Measurements from ENCODE around the gene ZMYND19. TPM values are rescaled to one million over a fixed set of nuclear protein-coding genes. Genes with fewer than 3 reads are reported as not detected.
A peak's percentile ranks its signal among the peaks of the same experiment; 100 is the strongest.
"Not testable (repeated sequence)": the region's sequence is repeated elsewhere in the genome, so short reads cannot be mapped to it uniquely, and the experiment has no call there.

The ZMYND19 gene
- total RNA-seq, 2 donors from 2014 or later, result 47.8 to 51.0 TPM

- peaks cover 6% of the 10 kb centered on the region for H3K9me3 Mint-ChIP-seq
- H3K27ac Mint-ChIP-seq, result no peak overlapping the region
- peak; percentile 75 for TF ChIP-seq CTCF (conservative IDR thresholded peaks at IDR 0.05)
- no peaks in the 10 kb centered on the region for H3K27me3 Mint-ChIP-seq (ENCODE audit: insufficient read depth)
- H3K9me3 ChIP-seq (ENCODE audit: control insufficient read depth, low read length), result no peaks in the 10 kb centered on the region
- H3K4me3 Mint-ChIP-seq, result no peak overlapping the region
- H3K27me3 ChIP-seq (ENCODE audit: control insufficient read depth, insufficient read depth, low read length, poor library complexity, severe bottlenecking), result no peaks in the 10 kb centered on the region
- 70 to 75% methylated on average over 12 to 19 of the region's 19 CpGs for WGBS, 2 experiments (ENCODE audit: insufficient coverage in 1 of 2, insufficient read length in 1 of 2)
- peaks cover 1% of the 10 kb centered on the region for H3K4me1 Mint-ChIP-seq
- peak; percentile 72 for DNase-seq
- H3K4me3 ChIP-seq (ENCODE audit: low read length), result no peak overlapping the region
- H3K4me1 ChIP-seq (ENCODE audit: control insufficient read depth, insufficient read depth, low read length), result no peaks in the 10 kb centered on the region
- H3K36me3 ChIP-seq (ENCODE audit: control insufficient read depth, insufficient read depth, low read length), result no peaks in the 10 kb centered on the region
- peaks cover 5% of the 10 kb centered on the region for H3K36me3 Mint-ChIP-seq (ENCODE audit: low read depth)
- no peak overlapping the region for H3K9ac ChIP-seq (ENCODE audit: extremely low read depth, low read length, poor library complexity, severe bottlenecking)
- H3K27ac ChIP-seq (ENCODE audit: low read depth, low read length), result no peak overlapping the region
These were observed 55.8 kb downstream of the ZMYND19 start for GRCh38 chr9:137534256-137535119.

DNA sequence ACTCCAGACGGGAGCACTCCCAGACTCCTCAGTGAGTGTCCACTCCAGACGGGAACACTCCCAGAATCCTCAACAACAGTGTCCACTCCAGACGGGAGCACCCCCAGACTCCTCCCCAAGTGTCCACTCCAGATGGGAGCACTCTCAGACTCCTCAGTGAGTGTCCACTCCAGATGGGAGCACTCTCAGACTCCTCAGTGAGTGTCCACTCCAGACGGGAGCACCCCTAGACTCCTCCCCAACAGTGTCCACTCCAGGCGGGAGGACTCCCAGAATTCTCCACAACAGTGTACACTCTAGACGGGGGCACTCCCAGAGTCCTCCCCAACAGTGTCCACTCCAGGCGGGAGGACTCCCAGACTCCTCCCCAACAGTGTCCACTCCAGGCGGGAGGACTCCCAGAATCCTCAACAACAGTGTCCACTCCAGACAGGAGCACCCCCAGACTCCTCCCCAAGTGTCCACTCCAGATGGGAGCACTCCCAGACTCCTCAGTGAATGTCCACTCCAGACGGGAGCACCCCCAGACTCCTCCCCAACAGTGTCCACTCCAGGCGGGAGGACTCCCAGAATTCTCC lies 57.3 kb downstream of the ZMYND19 start:
- H3K9me3 ChIP-seq (ENCODE audit: control insufficient read depth, low read length); H3K27me3 ChIP-seq (ENCODE audit: control insufficient read depth, insufficient read depth, low read length, poor library complexity, severe bottlenecking); H3K4me3 Mint-ChIP-seq: not testable (repeated sequence)

More for the DNA sequence above, 57.3 kb downstream of the ZMYND19 start:
- H3K27me3 Mint-ChIP-seq (ENCODE audit: insufficient read depth); H3K4me1 Mint-ChIP-seq; H3K9me3 Mint-ChIP-seq; H3K36me3 Mint-ChIP-seq (ENCODE audit: low read depth); H3K36me3 ChIP-seq (ENCODE audit: control insufficient read depth, insufficient read depth, low read length); H3K9ac ChIP-seq (ENCODE audit: extremely low read depth, low read length, poor library complexity, severe bottlenecking); H3K4me3 ChIP-seq (ENCODE audit: low read length); H3K27ac Mint-ChIP-seq; DNase-seq; H3K4me1 ChIP-seq (ENCODE audit: control insufficient read depth, insufficient read depth, low read length); H3K27ac ChIP-seq (ENCODE audit: low read depth, low read length): not testable (repeated sequence)
- WGBS, 2 experiments (ENCODE audit: insufficient coverage in 1 of 2, insufficient read length in 1 of 2), result 83 to 89% methylated on average over 3 to 10 of the region's 10 CpGs

Other genes with a start within 250 kb of the ZMYND19 start
- 10 to 100 TPM; 15.5 to 31.0 TPM for gene EXD3, start 167.3 kb downstream of the ZMYND19 start, total RNA-seq
- gene NOXA1, start 167.1 kb downstream of the ZMYND19 start, total RNA-seq, result 1 to 10 TPM; 5.0 to 5.9 TPM
- under 1 TPM; 0.33 to 0.75 TPM for gene ENTPD8, start 149.2 kb downstream of the ZMYND19 start, total RNA-seq
- gene NSMF, start 131.2 kb downstream of the ZMYND19 start, total RNA-seq, result 10 to 100 TPM; 58.9 to 66.0 TPM
- gene PNPLA7, start 40.1 kb downstream of the ZMYND19 start, total RNA-seq, result 1 to 10 TPM; 2.0 to 2.4 TPM
- gene MRPL41, start 38.6 kb downstream of the ZMYND19 start, total RNA-seq, result 10 to 100 TPM; 43.7 to 49.6 TPM
- 10 to 100 TPM; 48.9 to 50.4 TPM for gene DPH7, start 11.6 kb downstream of the ZMYND19 start, total RNA-seq
- 10 to 100 TPM; 41.5 to 46.2 TPM for gene ARRDC1, start 15.2 kb upstream of the ZMYND19 start, total RNA-seq
- gene EHMT1, start 28.5 kb upstream of the ZMYND19 start, total RNA-seq, result 100 to 1,000 TPM; 137 to 139 TPM

All from endodermal cell (in vitro differentiated cells).